Endodermal cell (in vitro differentiated cells): ENCODE data around the gene CBLB. TPM values are rescaled to one million over a fixed set of nuclear protein-coding genes. Genes with fewer than 3 reads are reported as not detected.

Source experiments
- DNase-seq: peaks from one replicate; pipeline ENCODE4 v3.0.0-alpha.2; 2017
- H3K27ac ChIP-seq: 2 replicates; pipeline ENCODE4 v1.5.1; 2013; ENCODE audit warnings: mild to moderate bottlenecking, low read depth, low read length, moderate library complexity
- H3K27me3 ChIP-seq: 2 replicates; pipeline ENCODE4 v1.6.1; 2013; ENCODE audit warnings: mild to moderate bottlenecking, low read length, moderate library complexity; ENCODE audit not compliant: insufficient read depth, control insufficient read depth, poor library complexity, severe bottlenecking
- H3K36me3 ChIP-seq: 2 replicates; pipeline ENCODE4 v1.7.0; 2013; ENCODE audit warnings: mild to moderate bottlenecking, low read length, moderate library complexity; ENCODE audit not compliant: control insufficient read depth, insufficient read depth
- H3K4me1 ChIP-seq: one replicate; pipeline ENCODE4 v1.7.0; 2013; ENCODE audit warnings: low read length; ENCODE audit not compliant: control insufficient read depth, insufficient read depth
- H3K4me3 ChIP-seq: 2 replicates; pipeline ENCODE4 v1.5.1; 2013; ENCODE audit warnings: mild to moderate bottlenecking, low read length, moderate library complexity
- H3K9ac ChIP-seq: 2 replicates; pipeline ENCODE4 v1.6.1; 2013; ENCODE audit warnings: mild to moderate bottlenecking, low read length, moderate library complexity; ENCODE audit not compliant: poor library complexity, severe bottlenecking; ENCODE audit errors: extremely low read depth
- H3K9me3 ChIP-seq: 2 replicates; pipeline ENCODE4 v1.6.1; 2013; ENCODE audit warnings: mild to moderate bottlenecking, low read length, moderate library complexity; ENCODE audit not compliant: control insufficient read depth
- H3K27ac Mint-ChIP-seq: 2 replicates; pipeline ENCODE4 v1.8.0; 2020; ENCODE audit warnings: mixed read lengths
- H3K27me3 Mint-ChIP-seq: 2 replicates; pipeline ENCODE4 v1.8.0; 2021; ENCODE audit warnings: mild to moderate bottlenecking, mixed read lengths; ENCODE audit not compliant: insufficient read depth
- H3K36me3 Mint-ChIP-seq: 2 replicates; pipeline ENCODE4 v1.8.0; 2020; ENCODE audit warnings: low read depth, mixed read lengths
- H3K4me1 Mint-ChIP-seq: 2 replicates; pipeline ENCODE4 v1.8.0; 2020; ENCODE audit warnings: mixed read lengths
- H3K4me3 Mint-ChIP-seq: 2 replicates; pipeline ENCODE4 v1.8.0; 2020; ENCODE audit warnings: mild to moderate bottlenecking, moderate library complexity, mixed read lengths
- H3K9me3 Mint-ChIP-seq: 2 replicates; pipeline ENCODE4 v1.8.0; 2020; ENCODE audit warnings: mild to moderate bottlenecking, mixed read lengths
- WGBS, 2 experiments: methylation state at CpG; one replicate each; pipeline versions ENCODE4 v1.1.5 to v1.1.7; 2013; ENCODE audit warnings: missing lambda C conversion rate in 2 of 2, mixed read lengths in 1 of 2; ENCODE audit not compliant: insufficient coverage in 1 of 2, insufficient read length in 1 of 2; 5-methylcytosine and 5-hydroxymethylcytosine counted together
- total RNA-seq, 2 donors: library from RNA; stranded (reverse); fragmentation: NEBNext Ultra II Directional in 1 of 2; extraction: Animal tissue kit (Norgen Biotek cat#: 25700) in 1 of 2; gene quantifications; 2 replicates in 1 of 2; 3 replicates in 1 of 2; pipeline ENCODE4 v1.2.1, GENCODE V29; 2021
- TF ChIP-seq, protein P1 (sequence below): fragments of 200-600 bp; sonication (generic); conservative IDR thresholded peaks from 2 replicates; pipeline ENCODE4 v1.5.0; 2021; ENCODE audit warnings: antibody characterized with exemption, mild to moderate bottlenecking

The CBLB gene
- total RNA-seq, 2 donors from 2014 or later = 45.4 to 60.5 TPM

DNA sequence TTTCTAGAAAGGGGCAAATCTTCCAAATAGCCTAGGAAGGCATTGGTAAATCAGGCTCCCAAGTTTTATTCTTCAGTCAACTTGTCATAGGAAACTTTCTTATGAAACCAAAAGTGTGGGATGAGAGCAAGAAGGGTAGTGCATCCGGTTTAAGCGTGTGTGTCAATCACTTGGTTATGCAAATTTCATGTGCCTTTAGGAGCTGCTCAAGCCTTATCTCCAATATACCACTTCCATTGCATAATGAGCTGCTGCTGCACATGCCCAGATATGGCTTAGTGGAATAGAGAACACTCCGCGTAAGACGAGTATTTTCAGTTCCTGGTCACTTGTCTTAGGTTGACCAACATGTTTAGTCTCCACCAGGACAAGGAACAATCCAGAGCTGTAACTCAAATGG is 242.1 kb downstream of the CBLB start:
- Histone ChIP-seq H3K9me3 (no peaks in the 10 kb centered on the region), H3K27me3 (no peaks in the 10 kb centered on the region), H3K27ac (no peak overlapping the region), H3K4me1 (no peaks in the 10 kb centered on the region), H3K36me3 (no peaks in the 10 kb centered on the region), H3K9ac (no peak overlapping the region), H3K4me3 (no peak overlapping the region)
- TF ChIP-seq, protein P1, sequence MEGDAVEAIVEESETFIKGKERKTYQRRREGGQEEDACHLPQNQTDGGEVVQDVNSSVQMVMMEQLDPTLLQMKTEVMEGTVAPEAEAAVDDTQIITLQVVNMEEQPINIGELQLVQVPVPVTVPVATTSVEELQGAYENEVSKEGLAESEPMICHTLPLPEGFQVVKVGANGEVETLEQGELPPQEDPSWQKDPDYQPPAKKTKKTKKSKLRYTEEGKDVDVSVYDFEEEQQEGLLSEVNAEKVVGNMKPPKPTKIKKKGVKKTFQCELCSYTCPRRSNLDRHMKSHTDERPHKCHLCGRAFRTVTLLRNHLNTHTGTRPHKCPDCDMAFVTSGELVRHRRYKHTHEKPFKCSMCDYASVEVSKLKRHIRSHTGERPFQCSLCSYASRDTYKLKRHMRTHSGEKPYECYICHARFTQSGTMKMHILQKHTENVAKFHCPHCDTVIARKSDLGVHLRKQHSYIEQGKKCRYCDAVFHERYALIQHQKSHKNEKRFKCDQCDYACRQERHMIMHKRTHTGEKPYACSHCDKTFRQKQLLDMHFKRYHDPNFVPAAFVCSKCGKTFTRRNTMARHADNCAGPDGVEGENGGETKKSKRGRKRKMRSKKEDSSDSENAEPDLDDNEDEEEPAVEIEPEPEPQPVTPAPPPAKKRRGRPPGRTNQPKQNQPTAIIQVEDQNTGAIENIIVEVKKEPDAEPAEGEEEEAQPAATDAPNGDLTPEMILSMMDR = no peak
- Mint-ChIP-seq H3K27ac (no peak overlapping the region), H3K4me3 (no peak overlapping the region), H3K36me3 (no peaks in the 10 kb centered on the region), H3K27me3 (no peaks in the 10 kb centered on the region), H3K4me1 (no peaks in the 10 kb centered on the region), H3K9me3 (no peaks in the 10 kb centered on the region)
- DNase-seq = no peak
- WGBS, 2 experiments = 90 to 95% methylated on average over 5 of the region's 5 CpGs

DNA sequence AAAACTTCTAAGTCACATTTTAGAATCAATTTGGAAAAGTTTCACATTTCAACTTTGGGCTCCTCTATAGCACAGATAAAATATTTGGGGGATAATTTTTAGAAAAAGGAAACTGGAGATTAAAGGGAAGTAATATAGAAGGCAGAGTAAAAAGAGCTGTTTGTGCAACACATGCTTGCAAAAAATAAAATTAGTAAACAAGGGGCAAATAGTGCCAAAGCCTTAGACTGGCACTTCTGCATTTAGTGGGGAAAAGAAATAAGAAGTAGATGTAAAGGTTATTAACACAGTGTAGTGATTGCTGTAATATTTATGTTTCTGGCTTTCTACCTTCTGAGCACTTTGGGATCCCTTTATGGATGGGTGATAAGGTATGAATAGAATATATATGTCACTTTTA is 246.6 kb downstream of the CBLB start:
- Mint-ChIP-seq H3K9me3 (no peaks in the 10 kb centered on the region), H3K27me3 (no peaks in the 10 kb centered on the region), H3K36me3 (no peaks in the 10 kb centered on the region), H3K4me1 (no peaks in the 10 kb centered on the region), H3K27ac (no peak overlapping the region), H3K4me3 (no peak overlapping the region)
- Histone ChIP-seq H3K27ac (no peak overlapping the region), H3K36me3 (no peaks in the 10 kb centered on the region), H3K27me3 (no peaks in the 10 kb centered on the region), H3K4me3 (no peak overlapping the region), H3K9me3 (no peaks in the 10 kb centered on the region), H3K9ac (no peak overlapping the region), H3K4me1 (no peaks in the 10 kb centered on the region)
- TF ChIP-seq, protein P1 = no peak
- no peak for DNase-seq

DNA sequence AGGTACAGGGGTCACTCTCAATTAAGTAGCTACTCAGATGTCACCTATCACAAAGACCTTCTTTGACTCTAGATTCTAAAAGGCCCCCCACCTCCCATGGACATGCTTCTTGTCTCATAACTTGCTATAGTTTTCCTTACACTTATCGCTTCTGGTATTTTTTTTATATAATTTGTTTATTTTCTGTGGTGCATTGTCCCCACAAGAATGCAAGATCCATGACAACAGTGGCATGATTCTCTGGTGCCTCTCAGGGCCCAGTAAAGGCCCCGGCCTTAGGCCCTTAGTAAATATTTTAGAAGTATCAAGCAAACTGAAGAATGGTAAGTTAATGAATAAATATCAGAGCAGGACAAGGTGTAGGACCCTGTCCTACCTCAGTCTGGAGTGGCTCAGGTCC is 248.6 kb downstream of the CBLB start:
- Mint-ChIP-seq H3K27me3 (no peaks in the 10 kb centered on the region), H3K36me3 (no peaks in the 10 kb centered on the region), H3K4me1 (no peaks in the 10 kb centered on the region), H3K4me3 (no peak overlapping the region), H3K27ac (no peak overlapping the region), H3K9me3 (no peaks in the 10 kb centered on the region)
- Histone ChIP-seq H3K36me3 (no peaks in the 10 kb centered on the region), H3K4me1 (no peaks in the 10 kb centered on the region), H3K4me3 (no peak overlapping the region), H3K9me3 (no peaks in the 10 kb centered on the region), H3K27me3 (no peaks in the 10 kb centered on the region), H3K9ac (no peak overlapping the region), H3K27ac (no peak overlapping the region)
- 97% methylated on average over 2 of the region's 2 CpGs; no CpG with 5 or more reads in 1 of the 2 experiments for WGBS, 2 experiments
- TF ChIP-seq, protein P1 = no peak
- DNase-seq = no peak
